IPS-18a (cell line): ENCODE results near the gene FOSL1.

Experiments
- H3K27ac ChIP-seq: one replicate; pipeline ENCODE4 v1.5.1; 2013; ENCODE audit warnings: low read length
- H3K27me3 ChIP-seq: one replicate; pipeline ENCODE4 v1.6.1; 2013; ENCODE audit warnings: mild to moderate bottlenecking, low read length; ENCODE audit not compliant: control insufficient read depth, insufficient read depth
- H3K36me3 ChIP-seq: one replicate; pipeline ENCODE4 v1.6.1; 2013; ENCODE audit warnings: low read depth, low read length; ENCODE audit not compliant: control insufficient read depth
- H3K4me1 ChIP-seq: one replicate; pipeline ENCODE4 v1.6.1; 2013; ENCODE audit warnings: low read depth, low read length; ENCODE audit not compliant: control insufficient read depth
- H3K4me3 ChIP-seq: one replicate; pipeline ENCODE4 v1.5.1; 2013; ENCODE audit warnings: low read length
- H3K9ac ChIP-seq: one replicate; pipeline ENCODE4 v1.6.1; 2013; ENCODE audit warnings: mild to moderate bottlenecking, low read length, moderate library complexity
- H3K9me3 ChIP-seq: one replicate; pipeline ENCODE4 v1.6.1; 2013; ENCODE audit warnings: low read depth, low read length; ENCODE audit not compliant: control insufficient read depth

The FOSL1 gene

GRCh38 chr11:65871811-65872548, 28.2 kb downstream of the FOSL1 start:
- Histone ChIP-seq H3K27ac (no peak overlapping the region), H3K27me3 (peaks cover 17% of the 10 kb centered on the region), H3K4me3 (peak overlapping the region; percentile 13), H3K4me1 (peaks cover 4% of the 10 kb centered on the region), H3K36me3 (no peaks in the 10 kb centered on the region), H3K9ac (no peak overlapping the region), H3K9me3 (no peaks in the 10 kb centered on the region)

- H3K36me3 ChIP-seq = no peaks in the 10 kb centered on the region
- peaks cover 4% of the 10 kb centered on the region for H3K4me1 ChIP-seq
- no peak overlapping the region for H3K27ac ChIP-seq
Measured at GRCh38 chr11:65870706-65871681, 29.2 kb downstream of the FOSL1 start.

GRCh38 chr11:65870307-65870658, 29.9 kb downstream of the FOSL1 start:
- Histone ChIP-seq H3K4me3 (no peak overlapping the region), H3K27me3 (peaks cover 17% of the 10 kb centered on the region), H3K27ac (no peak overlapping the region), H3K36me3 (peaks cover 6% of the 10 kb centered on the region), H3K9ac (no peak overlapping the region), H3K9me3 (no peaks in the 10 kb centered on the region), H3K4me1 (peaks cover 4% of the 10 kb centered on the region)

More at GRCh38 chr11:65870706-65871681, 29.2 kb downstream of the FOSL1 start:
- Histone ChIP-seq H3K4me3 (no peak overlapping the region), H3K9ac (no peak overlapping the region), H3K27me3 (peaks cover 17% of the 10 kb centered on the region), H3K9me3 (no peaks in the 10 kb centered on the region)

- Histone ChIP-seq H3K27me3 (peaks cover 17% of the 10 kb centered on the region), H3K27ac (no peak overlapping the region), H3K9ac (no peak overlapping the region)
Measured at GRCh38 chr11:65869643-65870306, 30.4 kb downstream of the FOSL1 start.

GRCh38 chr11:65868907-65869306, 31.3 kb downstream of the FOSL1 start:
- peaks cover 19% of the 10 kb centered on the region for H3K36me3 ChIP-seq
- no peak overlapping the region for H3K9ac ChIP-seq
- H3K27me3 ChIP-seq = peaks cover 17% of the 10 kb centered on the region
- no peaks in the 10 kb centered on the region for H3K9me3 ChIP-seq
- peaks cover 4% of the 10 kb centered on the region for H3K4me1 ChIP-seq
- no peak overlapping the region for H3K27ac ChIP-seq
- no peak overlapping the region for H3K4me3 ChIP-seq

More at GRCh38 chr11:65869643-65870306, 30.4 kb downstream of the FOSL1 start:
- Histone ChIP-seq H3K9me3 (no peaks in the 10 kb centered on the region), H3K4me3 (no peak overlapping the region), H3K36me3 (peaks cover 11% of the 10 kb centered on the region), H3K4me1 (peaks cover 4% of the 10 kb centered on the region)

- H3K4me1 ChIP-seq = peaks cover 3% of the 10 kb centered on the region
- peaks cover 23% of the 10 kb centered on the region for H3K36me3 ChIP-seq
- H3K27ac ChIP-seq = no peak overlapping the region
- H3K9ac ChIP-seq = no peak overlapping the region
- no peaks in the 10 kb centered on the region for H3K9me3 ChIP-seq
- H3K4me3 ChIP-seq = peak overlapping the region; percentile 65
- peaks cover 15% of the 10 kb centered on the region for H3K27me3 ChIP-seq
Measured at GRCh38 chr11:65868076-65868667, 32.0 kb downstream of the FOSL1 start.

GRCh38 chr11:65867284-65868071, 32.7 kb downstream of the FOSL1 start:
- no peak overlapping the region for H3K9ac ChIP-seq
- peaks cover 24% of the 10 kb centered on the region for H3K36me3 ChIP-seq
- H3K9me3 ChIP-seq = no peaks in the 10 kb centered on the region
- H3K27me3 ChIP-seq = peaks cover 10% of the 10 kb centered on the region
- H3K27ac ChIP-seq = no peak overlapping the region
- H3K4me1 ChIP-seq = no peaks in the 10 kb centered on the region
- peak overlapping the region; percentile 65 for H3K4me3 ChIP-seq

- H3K4me1 ChIP-seq = no peaks in the 10 kb centered on the region
- H3K9me3 ChIP-seq = no peaks in the 10 kb centered on the region
- peaks cover 26% of the 10 kb centered on the region for H3K36me3 ChIP-seq
- H3K9ac ChIP-seq = no peak overlapping the region
- peaks cover 5% of the 10 kb centered on the region for H3K27me3 ChIP-seq
- no peak overlapping the region for H3K4me3 ChIP-seq
- H3K27ac ChIP-seq = no peak overlapping the region
Measured at GRCh38 chr11:65866509-65867283, 33.5 kb downstream of the FOSL1 start.

GRCh38 chr11:65865550-65866172, 34.5 kb downstream of the FOSL1 start:
- Histone ChIP-seq H3K9me3 (no peaks in the 10 kb centered on the region), H3K9ac (no peak overlapping the region), H3K4me3 (no peak overlapping the region), H3K27me3 (peaks cover 5% of the 10 kb centered on the region), H3K4me1 (no peaks in the 10 kb centered on the region), H3K27ac (no peak overlapping the region), H3K36me3 (peaks cover 26% of the 10 kb centered on the region)
